ENCODE data around the gene UROC1.

GRCh38 chr3:126497956-126498355 lies 19.6 kb downstream of the UROC1 start:
- TF ChIP-seq CTCF (IDR thresholded peaks at IDR 0.05), result no peak
- no peak for TF ChIP-seq POLR2A (IDR thresholded peaks at IDR 0.05)

Measured in body of pancreas (tissue), 4 donors.